GM19438 (cell line): ENCODE data around the gene BTBD17.

Experiments
- ATAC-seq: cut with Tn5 transposase; IDR thresholded peaks from one replicate; pipeline ENCODE4 v1.9.1; 2021; ENCODE audit warnings: low read depth; ENCODE audit not compliant: unreplicated experiment

Gene BTBD17

GRCh38 chr17:74362069-74362405, 369 bp upstream of the BTBD17 start:
- ATAC-seq: no peak

- ATAC-seq: no peak
Observed at GRCh38 chr17:74360899-74361229, 804 bp downstream of the BTBD17 start.

- no peak for ATAC-seq
Observed at GRCh38 chr17:74359916-74360315, 1.8 kb downstream of the BTBD17 start.

GRCh38 chr17:74358697-74359096, 3.0 kb downstream of the BTBD17 start:
- ATAC-seq: no peak

- no peak for ATAC-seq
Observed at GRCh38 chr17:74357466-74357809, 4.2 kb downstream of the BTBD17 start.

GRCh38 chr17:74356646-74357465, 4.8 kb downstream of the BTBD17 start:
- ATAC-seq: no peak

- no peak for ATAC-seq
Observed at GRCh38 chr17:74355065-74355464, 6.6 kb downstream of the BTBD17 start.

- no peak for ATAC-seq
Observed at GRCh38 chr17:74354561-74354960, 7.1 kb downstream of the BTBD17 start.

GRCh38 chr17:74354123-74354522, 7.5 kb downstream of the BTBD17 start:
- no peak for ATAC-seq

GRCh38 chr17:74353446-74354060, 8.1 kb downstream of the BTBD17 start:
- no peak for ATAC-seq

- no peak for ATAC-seq
Observed at GRCh38 chr17:74351552-74352210, 10.0 kb downstream of the BTBD17 start.

- no peak for ATAC-seq
Observed at GRCh38 chr17:74350486-74350885, 11.2 kb downstream of the BTBD17 start.

- ATAC-seq: no peak
Observed at GRCh38 chr17:74349120-74349519, 12.5 kb downstream of the BTBD17 start.

- ATAC-seq: no peak
Observed at GRCh38 chr17:74347646-74348045, 14.0 kb downstream of the BTBD17 start.

GRCh38 chr17:74345433-74346241, 16.0 kb downstream of the BTBD17 start:
- ATAC-seq: no peak

- ATAC-seq: no peak
Observed at GRCh38 chr17:74344658-74345057, 17.0 kb downstream of the BTBD17 start.

GRCh38 chr17:74343526-74344284, 18.0 kb downstream of the BTBD17 start:
- no peak for ATAC-seq

GRCh38 chr17:74343121-74343520, 18.5 kb downstream of the BTBD17 start:
- ATAC-seq: no peak

- ATAC-seq: no peak
Observed at GRCh38 chr17:74342224-74342623, 19.4 kb downstream of the BTBD17 start.

GRCh38 chr17:74340470-74341023, 21.1 kb downstream of the BTBD17 start:
- ATAC-seq: no peak
